ENCODE measurements around the gene STPG3. TPM values are rescaled to one million over a fixed set of nuclear protein-coding genes. Genes with fewer than 3 reads are reported as not detected.

Gene STPG3
- total and polyA plus RNA-seq, 2 of the 8 experiments (the other 6 are each of a cell fraction or from before 2014, with no cell fraction given) = not detected

DNA sequence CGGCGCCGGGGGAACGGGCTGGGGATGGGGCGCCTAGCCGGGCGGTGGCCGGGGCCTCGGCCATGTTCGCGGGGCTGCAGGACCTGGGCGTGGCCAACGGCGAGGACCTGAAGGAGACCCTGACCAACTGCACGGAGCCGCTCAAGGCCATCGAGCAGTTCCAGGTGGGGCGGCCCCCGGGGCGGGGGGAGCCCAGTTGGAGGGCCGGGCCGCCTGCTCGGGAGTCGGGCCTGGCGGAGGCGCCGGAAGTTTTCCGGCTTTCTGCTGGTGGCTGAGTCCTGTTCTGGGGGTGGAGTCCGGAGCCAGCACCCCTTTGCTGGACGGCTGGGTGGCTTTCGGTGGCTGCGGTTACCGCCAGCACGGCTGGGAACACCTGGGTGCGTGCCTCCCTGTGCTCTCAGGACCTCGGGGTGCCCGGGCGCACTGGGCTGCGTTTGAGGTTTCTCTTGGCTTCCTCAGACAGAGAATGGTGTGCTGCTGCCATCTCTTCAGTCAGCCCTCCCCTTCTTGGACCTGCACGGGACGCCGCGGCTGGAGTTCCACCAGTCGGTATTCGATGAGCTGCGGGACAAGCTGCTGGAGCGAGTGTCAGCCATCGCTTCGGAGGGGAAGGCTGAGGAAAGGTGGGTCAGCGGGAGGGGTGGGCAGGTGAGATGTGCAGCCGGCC lies 4.5 kb downstream of the STPG3 start:
- Histone ChIP-seq H3K79me2 (ENCODE audit: control insufficient read depth in 1 of 2, insufficient read depth in 2 of 2, low read length in 2 of 2) (peaks cover 0 to 13% of the 10 kb centered on the region in 2 experiments; a peak in 2 of 4 replicates), H3K27ac (ENCODE audit: low read depth, low read length) (peak overlapping the region; percentile 83; the same call in 1 of the 2 replicates), H3K4ac (replicated peaks; ENCODE audit: insufficient read length, low read depth, low read length) (no peak overlapping the region), H2AFZ (ENCODE audit: low read length) (no peak overlapping the region), H2BK20ac (ENCODE audit: low read length) (no peak overlapping the region), H4K20me1 (replicated peaks in 1 of 2; ENCODE audit: control insufficient read depth in 1 of 2, insufficient read depth in 2 of 2, low read length in 2 of 2) (peaks cover 0 to 4% of the 10 kb centered on the region in 2 experiments), H3K56ac (replicated peaks; ENCODE audit: insufficient read length, low read depth, low read length) (no peak overlapping the region), H3K4me2 (ENCODE audit: insufficient read depth in 1 of 2, low read depth in 2 of 2, low read length in 2 of 2) (peak overlapping the region; percentile 80 to 92), H3K14ac (ENCODE audit: insufficient read length) (no peak overlapping the region), H2BK120ac (replicated peaks; ENCODE audit: low read depth, low read length) (no peak overlapping the region), H4K8ac (ENCODE audit: extremely low read depth, insufficient read depth, low read length) (peak overlapping the region; percentile 58), H3K36me3 (ENCODE audit: control insufficient read depth in 2 of 4, insufficient read depth in 4 of 4, low read length in 3 of 4) (peaks cover 3 to 17% (median 12%) of the 10 kb centered on the region in 4 experiments; a peak in 6 of 8 replicates), H2BK12ac (ENCODE audit: low read depth, low read length) (no peak overlapping the region), H3K9ac (replicated peaks in 1 of 4; ENCODE audit: extremely low read depth in 1 of 4, low read depth in 3 of 4, low read length in 3 of 4) (peak overlapping the region; percentile 0 to 75 (median 62)), H3K27me3 (replicated peaks in 1 of 4; ENCODE audit: control insufficient read depth in 3 of 4, extremely low read depth in 1 of 4, insufficient read depth in 3 of 4, low read length in 3 of 4) (peaks cover 0 to 7% (median 0%) of the 10 kb centered on the region in 4 experiments; a peak in 2 of 7 replicates), H2BK5ac (ENCODE audit: low read depth, low read length) (no peak overlapping the region), H3K18ac (ENCODE audit: extremely low read depth, low read length) (no peak overlapping the region), H3K23ac (ENCODE audit: insufficient read length) (no peak overlapping the region), H3K23me2 (ENCODE audit: low read depth, low read length) (peaks cover 14% of the 10 kb centered on the region; the same call in 1 of the 2 replicates), H3K4me1 (replicated peaks in 1 of 4; ENCODE audit: control insufficient read depth in 3 of 4, insufficient read depth in 4 of 4, low read length in 3 of 4) (peaks cover 0 to 21% (median 16%) of the 10 kb centered on the region in 4 experiments; a peak in 5 of 7 replicates), H4K5ac (ENCODE audit: insufficient read length, low read depth, low read length) (no peak overlapping the region), H3K4me3 (ENCODE audit: extremely low read depth in 1 of 4, insufficient read depth in 2 of 4, low read depth in 3 of 4, low read length in 4 of 4) (peak overlapping the region; percentile 52 to 100 (median 82)), H2BK15ac (ENCODE audit: low read length) (no peak overlapping the region), H3K79me1 (ENCODE audit: low read depth, low read length) (peaks cover 9% of the 10 kb centered on the region), H4K91ac (replicated peaks; ENCODE audit: insufficient read length, low read length) (no peak overlapping the region), H3K9me3 (ENCODE audit: insufficient read depth in 2 of 2, low read depth in 1 of 2, low read length in 1 of 2) (no peaks in the 10 kb centered on the region), H2AK5ac (ENCODE audit: low read depth, low read length) (no peak overlapping the region)
- POLR2A ChIA-PET (ENCODE audit: partially characterized antibody) = interaction anchor here (1.3 to 69.9 kb wide), 5 partner anchors 1 to 47 kb away, joined by 3 to 1462 read pairs (median 5); partner anchors contain the start of genes CYSRT1, NDOR1, NELFB and RNF208
- CTCF ChIA-PET (ENCODE audit: partially characterized antibody) = interaction anchor here (0.6 to 4.7 kb wide), 18 partner anchors 8 to 229 kb away, joined by 3 to 28 read pairs (median 4); partner anchors contain the start of genes ABCA2, RNF224 and TOR4A
- DNase-seq (ENCODE audit: low read depth in 1 of 2, low spot score in 2 of 2) (no peak), FAIRE-seq (no peak)
- WGBS, 2 experiments (ENCODE audit: extremely low coverage in 1 of 2, insufficient coverage in 1 of 2, insufficient read length in 1 of 2, insufficient replicate concordance in 2 of 2, low coverage in 1 of 2, low lambda C conversion rate in 2 of 2, missing lambda C conversion rate in 1 of 2) = 11% methylated on average over 33 of the region's 51 CpGs; no CpG with 5 or more reads in 1 of the 2 experiments
- TF ChIP-seq SP4 (IDR thresholded peaks at IDR 0.05; ENCODE audit: low read length) = no peak
- TF ChIP-seq SIN3A (conservative IDR thresholded peaks at IDR 0.05 in 1 of 2, IDR thresholded peaks at IDR 0.05 in 1 of 2; ENCODE audit: low read depth in 1 of 2, low read length in 2 of 2) = no peak
- TF ChIP-seq SP2 (IDR thresholded peaks at IDR 0.05; ENCODE audit: low read length) = no peak
- no peak for TF ChIP-seq CREB1 (IDR thresholded peaks at IDR 0.05)
- no peak for TF ChIP-seq CHD2 (IDR thresholded peaks at IDR 0.05; ENCODE audit: low read length)
- TF ChIP-seq BRCA1 (IDR thresholded peaks at IDR 0.05; ENCODE audit: low read depth, low read length) = no peak
- 0 out of 2 replicates have a peak, but pooled peaks have one; percentile 66 for TF ChIP-seq YY1 (IDR thresholded peaks at IDR 0.05; ENCODE audit: low read depth, low read length)
- TF ChIP-seq KDM1A (IDR thresholded peaks at IDR 0.05; ENCODE audit: borderline replicate concordance, low read length) = no peak
- no peak for TF ChIP-seq RFX5 (IDR thresholded peaks at IDR 0.05; ENCODE audit: borderline replicate concordance, low read depth, low read length)
- no peak for TF ChIP-seq CTBP2 (IDR thresholded peaks at IDR 0.05; ENCODE audit: borderline replicate concordance, insufficient read depth, insufficient read length, low read length)
- TF ChIP-seq SP1 (IDR thresholded peaks at IDR 0.05; ENCODE audit: low read depth, low read length) = no peak
- no peak for TF ChIP-seq NANOG (IDR thresholded peaks at IDR 0.05; ENCODE audit: insufficient read depth, low read depth, low read length, poor library complexity, severe bottlenecking)

Measured in H1 (cell line).